Activated CD8-positive, alpha-beta memory T cell treated with anti-CD3 and anti-CD28 coated beads, Interleukin-2, amount 10 ng/mL, durations not matched to agents 7 days and 5 days (primary cell): ENCODE results near the gene KCNQ4. TPM values are rescaled to one million over a fixed set of nuclear protein-coding genes. Genes with fewer than 3 reads are reported as not detected.

Experiments
- ATAC-seq: fragments of 150-1000 bp; cut with Tn5 transposase; one replicate; pipeline ENCODE4 v1.10.0; 2021; ENCODE audit warnings: moderate library complexity
- CTCF ChIA-PET: fragments of 350-600 bp; sonication (Branson Sonifier 250); formaldehyde crosslinking; loops from one replicate; lab custom pipeline; 2021; ENCODE audit warnings: antibody characterized with exemption; lab: Charles Lee
- DNase-seq: peaks from one replicate; pipeline ENCODE4 v3.0.0-alpha.2; 2020
- H3K27ac Mint-ChIP-seq: one replicate; pipeline ENCODE4 v1.8.0; 2021; ENCODE audit warnings: mild to moderate bottlenecking, mixed read lengths
- H3K27me3 Mint-ChIP-seq: one replicate; pipeline ENCODE4 v1.8.0; 2021; ENCODE audit warnings: mixed read lengths
- H3K36me3 Mint-ChIP-seq: one replicate; pipeline ENCODE4 v1.8.0; 2021; ENCODE audit warnings: mild to moderate bottlenecking, mixed read lengths
- H3K4me1 Mint-ChIP-seq: one replicate; pipeline ENCODE4 v1.8.0; 2021; ENCODE audit warnings: mixed read lengths
- H3K4me3 Mint-ChIP-seq: one replicate; pipeline ENCODE4 v1.8.0; 2021; ENCODE audit warnings: mild to moderate bottlenecking, moderate library complexity, mixed read lengths
- H3K9me3 Mint-ChIP-seq: one replicate; pipeline ENCODE4 v1.8.0; 2022; ENCODE audit warnings: low read depth, mixed read lengths
- total RNA-seq, 2 experiments: library from RNA; stranded (reverse); gene quantifications; one replicate each; pipeline ENCODE4 v1.2.3, GENCODE V29; 2021

KCNQ4 gene
- total RNA-seq, 2 experiments from 2014 or later = 0.12 to 0.44 TPM

GRCh38 chr1:40824591-40825434 is 41.2 kb downstream of the KCNQ4 start:
- ATAC-seq (no peak), DNase-seq (no peak)
- peak overlapping the region; percentile 16 for H3K27ac Mint-ChIP-seq
- peaks cover 19% of the 10 kb centered on the region for H3K4me1 Mint-ChIP-seq
- no peaks in the 10 kb centered on the region for H3K9me3 Mint-ChIP-seq
- no peaks in the 10 kb centered on the region for H3K36me3 Mint-ChIP-seq
- H3K27me3 Mint-ChIP-seq = no peaks in the 10 kb centered on the region
- CTCF ChIA-PET = interaction anchor here (1.2 to 2.9 kb wide), 3 partner anchors 26 to 126 kb away, joined by 3 to 12 read pairs (median 4); no protein-coding TSS in a partner anchor
- no peak overlapping the region for H3K4me3 Mint-ChIP-seq

GRCh38 chr1:40825435-40825788 is 41.8 kb downstream of the KCNQ4 start:
- ATAC-seq = peak; percentile 52
- Mint-ChIP-seq H3K9me3 (no peaks in the 10 kb centered on the region), H3K4me3 (no peak overlapping the region), H3K4me1 (peaks cover 19% of the 10 kb centered on the region), H3K27me3 (no peaks in the 10 kb centered on the region), H3K27ac (peak overlapping the region; percentile 16), H3K36me3 (no peaks in the 10 kb centered on the region)
- no peak for DNase-seq
- CTCF ChIA-PET = interaction anchor here (1.2 to 2.9 kb wide), 2 partner anchors 25 to 126 kb away, joined by 3 to 12 read pairs; no protein-coding TSS in a partner anchor

GRCh38 chr1:40825996-40826395 is 42.4 kb downstream of the KCNQ4 start:
- DNase-seq = no peak
- CTCF ChIA-PET = interaction anchor here (1.5 to 2.9 kb wide), 3 partner anchors 12 to 25 kb away, joined by 3 to 12 read pairs (median 3); no protein-coding TSS in a partner anchor
- H3K27me3 Mint-ChIP-seq = no peaks in the 10 kb centered on the region
- no peaks in the 10 kb centered on the region for H3K9me3 Mint-ChIP-seq
- ATAC-seq = peak; percentile 17
- no peaks in the 10 kb centered on the region for H3K36me3 Mint-ChIP-seq
- no peak overlapping the region for H3K4me3 Mint-ChIP-seq
- peak overlapping the region; percentile 4 for H3K27ac Mint-ChIP-seq
- peaks cover 19% of the 10 kb centered on the region for H3K4me1 Mint-ChIP-seq

- Mint-ChIP-seq H3K27ac (no peak overlapping the region), H3K36me3 (no peaks in the 10 kb centered on the region), H3K4me3 (no peak overlapping the region), H3K27me3 (no peaks in the 10 kb centered on the region), H3K4me1 (peaks cover 19% of the 10 kb centered on the region), H3K9me3 (no peaks in the 10 kb centered on the region)
- CTCF ChIA-PET = interaction anchor here (0.7 kb wide), 1 partner anchor 20 kb away, joined by 3 read pairs; no protein-coding TSS in a partner anchor
- ATAC-seq (no peak), DNase-seq (no peak)
Observed at GRCh38 chr1:40829631-40830245, 46.2 kb downstream of the KCNQ4 start.

- no peak overlapping the region for H3K4me3 Mint-ChIP-seq
- ATAC-seq (no peak), DNase-seq (no peak)
- no peaks in the 10 kb centered on the region for H3K36me3 Mint-ChIP-seq
- no peak overlapping the region for H3K27ac Mint-ChIP-seq
- H3K9me3 Mint-ChIP-seq = no peaks in the 10 kb centered on the region
- CTCF ChIA-PET = interaction anchor here (0.7 kb wide), 1 partner anchor 19 kb away, joined by 3 read pairs; no protein-coding TSS in a partner anchor
- H3K27me3 Mint-ChIP-seq = no peaks in the 10 kb centered on the region
- H3K4me1 Mint-ChIP-seq = peaks cover 12% of the 10 kb centered on the region
Observed at GRCh38 chr1:40830419-40830943, 46.9 kb downstream of the KCNQ4 start.

GRCh38 chr1:40831001-40831732 is 47.6 kb downstream of the KCNQ4 start:
- no peaks in the 10 kb centered on the region for H3K9me3 Mint-ChIP-seq
- no peak overlapping the region for H3K27ac Mint-ChIP-seq
- no peak overlapping the region for H3K4me3 Mint-ChIP-seq
- CTCF ChIA-PET = interaction anchor here (1.0 kb wide), 1 partner anchor 61 kb away, joined by 3 read pairs; no protein-coding TSS in a partner anchor
- peaks cover 5% of the 10 kb centered on the region for H3K4me1 Mint-ChIP-seq
- ATAC-seq (no peak), DNase-seq (no peak)
- no peaks in the 10 kb centered on the region for H3K27me3 Mint-ChIP-seq
- no peaks in the 10 kb centered on the region for H3K36me3 Mint-ChIP-seq

GRCh38 chr1:40833979-40834378 is 50.4 kb downstream of the KCNQ4 start:
- Mint-ChIP-seq H3K27ac (no peak overlapping the region), H3K36me3 (no peaks in the 10 kb centered on the region), H3K4me3 (no peak overlapping the region), H3K4me1 (no peaks in the 10 kb centered on the region), H3K27me3 (no peaks in the 10 kb centered on the region), H3K9me3 (no peaks in the 10 kb centered on the region)
- CTCF ChIA-PET = interaction anchor here (0.9 to 1.8 kb wide), 2 partner anchors 16 to 59 kb away, joined by 3 to 5 read pairs; no protein-coding TSS in a partner anchor
- no peak for ATAC-seq
- no peak for DNase-seq

- ATAC-seq = no peak
- Mint-ChIP-seq H3K36me3 (no peaks in the 10 kb centered on the region), H3K27me3 (no peaks in the 10 kb centered on the region), H3K9me3 (no peaks in the 10 kb centered on the region), H3K27ac (no peak overlapping the region), H3K4me1 (peaks cover 9% of the 10 kb centered on the region), H3K4me3 (no peak overlapping the region)
- CTCF ChIA-PET = interaction anchor here (1.0 kb wide), 1 partner anchor 116 kb away, joined by 3 read pairs; no protein-coding TSS in a partner anchor
- no peak for DNase-seq
Observed at GRCh38 chr1:40834968-40835545, 51.5 kb downstream of the KCNQ4 start.

GRCh38 chr1:40836283-40836682 is 52.7 kb downstream of the KCNQ4 start:
- DNase-seq (no peak), ATAC-seq (no peak)
- H3K4me3 Mint-ChIP-seq = no peak overlapping the region
- no peak overlapping the region for H3K27ac Mint-ChIP-seq
- no peaks in the 10 kb centered on the region for H3K36me3 Mint-ChIP-seq
- CTCF ChIA-PET = interaction anchor here (1.0 to 2.8 kb wide), 2 partner anchors 62 to 115 kb away, joined by 3 to 9 read pairs; no protein-coding TSS in a partner anchor
- no peaks in the 10 kb centered on the region for H3K27me3 Mint-ChIP-seq
- H3K4me1 Mint-ChIP-seq = peaks cover 22% of the 10 kb centered on the region
- H3K9me3 Mint-ChIP-seq = no peaks in the 10 kb centered on the region

GRCh38 chr1:40837601-40838000 is 54.0 kb downstream of the KCNQ4 start:
- H3K36me3 Mint-ChIP-seq = peaks cover 4% of the 10 kb centered on the region
- CTCF ChIA-PET = interaction anchor here (1.0 to 2.8 kb wide), 3 partner anchors 10 to 63 kb away, joined by 3 to 9 read pairs (median 3); no protein-coding TSS in a partner anchor

GRCh38 chr1:40838045-40838979 is 54.7 kb downstream of the KCNQ4 start:
- peaks cover 4% of the 10 kb centered on the region for H3K36me3 Mint-ChIP-seq
- no peak for DNase-seq
- ATAC-seq = no peak
- H3K27me3 Mint-ChIP-seq = no peaks in the 10 kb centered on the region
- H3K4me3 Mint-ChIP-seq = no peak overlapping the region
- no peak overlapping the region for H3K27ac Mint-ChIP-seq
- peaks cover 25% of the 10 kb centered on the region for H3K4me1 Mint-ChIP-seq
- no peaks in the 10 kb centered on the region for H3K9me3 Mint-ChIP-seq
- CTCF ChIA-PET = interaction anchor here (1.0 to 3.7 kb wide), 4 partner anchors 10 to 64 kb away, joined by 3 to 28 read pairs (median 6); no protein-coding TSS in a partner anchor

More at GRCh38 chr1:40837601-40838000, 54.0 kb downstream of the KCNQ4 start:
- ATAC-seq = no peak
- H3K4me3 Mint-ChIP-seq = no peak overlapping the region
- peaks cover 25% of the 10 kb centered on the region for H3K4me1 Mint-ChIP-seq
- H3K9me3 Mint-ChIP-seq = no peaks in the 10 kb centered on the region
- H3K27me3 Mint-ChIP-seq = no peaks in the 10 kb centered on the region
- no peak for DNase-seq
- H3K27ac Mint-ChIP-seq = no peak overlapping the region
